ENCODE measurements around the gene CYFIP1. TPM values are rescaled to one million over a fixed set of nuclear protein-coding genes. Genes with fewer than 3 reads are reported as not detected.

CYFIP1 gene
- total and polyA plus RNA-seq, 2 of the 8 experiments (the other 6 are each of a cell fraction or from before 2014, with no cell fraction given): 38.6 to 81.7 TPM

DNA sequence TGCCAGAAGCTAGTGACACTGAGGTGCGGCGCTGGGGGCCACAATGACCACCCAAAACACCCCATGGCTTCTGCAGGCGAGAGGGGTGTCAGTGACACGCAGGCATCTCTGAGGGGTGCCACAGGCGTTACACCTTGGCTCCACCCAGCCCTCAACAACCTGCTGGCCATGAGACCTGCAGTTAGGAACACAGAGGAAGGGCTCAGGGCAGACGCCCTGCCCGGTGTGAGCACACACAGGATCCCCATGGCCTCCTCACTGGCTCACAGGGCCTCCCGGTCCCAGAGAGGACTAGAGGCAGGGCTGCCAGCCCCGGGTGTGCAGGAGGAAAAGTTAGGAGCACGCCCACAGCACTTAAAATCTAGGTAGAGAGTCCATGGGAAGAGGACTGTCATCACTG is 35.1 kb downstream of the CYFIP1 start:
- Histone ChIP-seq H4K5ac (ENCODE audit: insufficient read length, low read depth, low read length) (no peak overlapping the region), H4K8ac (ENCODE audit: extremely low read depth, insufficient read depth, low read length) (no peak overlapping the region), H2BK20ac (ENCODE audit: low read length) (no peak overlapping the region), H3K18ac (ENCODE audit: extremely low read depth, low read length) (no peak overlapping the region), H3K27me3 (replicated peaks in 1 of 4; ENCODE audit: control insufficient read depth in 3 of 4, extremely low read depth in 1 of 4, insufficient read depth in 3 of 4, low read length in 3 of 4) (no peaks in the 10 kb centered on the region; a peak in 1 of 7 replicates), H3K23ac (ENCODE audit: insufficient read length) (no peak overlapping the region), H2BK15ac (ENCODE audit: low read length) (no peak overlapping the region), H2AK5ac (ENCODE audit: low read depth, low read length) (no peak overlapping the region), H3K9ac (replicated peaks in 1 of 4; ENCODE audit: extremely low read depth in 1 of 4, low read depth in 3 of 4, low read length in 3 of 4) (no peak overlapping the region), H4K20me1 (replicated peaks in 1 of 2; ENCODE audit: control insufficient read depth in 1 of 2, insufficient read depth in 2 of 2, low read length in 2 of 2) (peaks cover 5 to 14% of the 10 kb centered on the region in 2 experiments), H3K23me2 (ENCODE audit: low read depth, low read length) (no peaks in the 10 kb centered on the region), H3K14ac (ENCODE audit: insufficient read length) (no peak overlapping the region), H2BK120ac (replicated peaks; ENCODE audit: low read depth, low read length) (no peak overlapping the region), H3K4me2 (ENCODE audit: insufficient read depth in 1 of 2, low read depth in 2 of 2, low read length in 2 of 2) (no peak overlapping the region), H2BK12ac (ENCODE audit: low read depth, low read length) (no peak overlapping the region), H3K4ac (replicated peaks; ENCODE audit: insufficient read length, low read depth, low read length) (no peak overlapping the region), H3K4me3 (ENCODE audit: extremely low read depth in 1 of 4, insufficient read depth in 2 of 4, low read depth in 3 of 4, low read length in 4 of 4) (no peak overlapping the region), H3K56ac (replicated peaks; ENCODE audit: insufficient read length, low read depth, low read length) (no peak overlapping the region), H3K79me1 (ENCODE audit: low read depth, low read length) (no peaks in the 10 kb centered on the region), H4K91ac (replicated peaks; ENCODE audit: insufficient read length, low read length) (no peak overlapping the region), H3K9me3 (ENCODE audit: insufficient read depth in 2 of 2, low read depth in 1 of 2, low read length in 1 of 2) (no peaks in the 10 kb centered on the region), H2BK5ac (ENCODE audit: low read depth, low read length) (no peak overlapping the region), H3K79me2 (ENCODE audit: control insufficient read depth in 1 of 2, insufficient read depth in 2 of 2, low read length in 2 of 2) (peaks cover 0 to 12% of the 10 kb centered on the region in 2 experiments; a peak in 2 of 4 replicates), H3K36me3 (ENCODE audit: control insufficient read depth in 2 of 4, insufficient read depth in 4 of 4, low read length in 3 of 4) (peaks cover 0 to 6% (median 2%) of the 10 kb centered on the region in 4 experiments; a peak in 2 of 8 replicates), H3K4me1 (replicated peaks in 1 of 4; ENCODE audit: control insufficient read depth in 3 of 4, insufficient read depth in 4 of 4, low read length in 3 of 4) (peaks cover 0 to 6% (median 2%) of the 10 kb centered on the region in 4 experiments; a peak in 2 of 7 replicates), H3K27ac (ENCODE audit: low read depth, low read length) (no peak overlapping the region), H2AFZ (ENCODE audit: low read length) (no peak overlapping the region)
- POLR2A ChIA-PET (ENCODE audit: partially characterized antibody): no interaction called here
- CTCF ChIA-PET (ENCODE audit: partially characterized antibody): interaction anchor here (0.6 kb wide), 1 partner anchor 85 kb away, joined by 3 read pairs; no protein-coding TSS in a partner anchor
- WGBS, 2 experiments (ENCODE audit: extremely low coverage in 1 of 2, insufficient coverage in 1 of 2, insufficient read length in 1 of 2, insufficient replicate concordance in 2 of 2, low coverage in 1 of 2, low lambda C conversion rate in 2 of 2, missing lambda C conversion rate in 1 of 2): 91% methylated on average over 10 of the region's 10 CpGs; no CpG with 5 or more reads in 1 of the 2 experiments
- no peak for TF ChIP-seq JUND (IDR thresholded peaks at IDR 0.05; ENCODE audit: low read length)
- no peak for TF ChIP-seq SRF (IDR thresholded peaks at IDR 0.05; ENCODE audit: low read depth, low read length)
- DNase-seq (ENCODE audit: low read depth in 1 of 2, low spot score in 2 of 2) (no peak), FAIRE-seq (no peak)

Data from H1 (cell line).